ENCODE measurements around the gene SLC12A3. TPM values are rescaled to one million over a fixed set of nuclear protein-coding genes. Genes with fewer than 3 reads are reported as not detected.

SLC12A3 gene
- total and polyA plus RNA-seq, 2 of the 8 experiments (the other 6 are each of a cell fraction or from before 2014, with no cell fraction given) = not detected

GRCh38 chr16:56915336-56916119 lies 50.5 kb downstream of the SLC12A3 start:
- Histone ChIP-seq H3K23me2 (ENCODE audit: low read depth, low read length) (no peaks in the 10 kb centered on the region), H3K9ac (replicated peaks in 1 of 4; ENCODE audit: extremely low read depth in 1 of 4, low read depth in 3 of 4, low read length in 3 of 4) (no peak overlapping the region), H3K18ac (ENCODE audit: extremely low read depth, low read length) (no peak overlapping the region), H3K36me3 (ENCODE audit: control insufficient read depth in 2 of 4, insufficient read depth in 4 of 4, low read length in 3 of 4) (no peaks in the 10 kb centered on the region), H4K8ac (ENCODE audit: extremely low read depth, insufficient read depth, low read length) (no peak overlapping the region), H3K79me1 (ENCODE audit: low read depth, low read length) (no peaks in the 10 kb centered on the region), H3K23ac (ENCODE audit: insufficient read length) (no peak overlapping the region), H3K9me3 (ENCODE audit: insufficient read depth in 2 of 2, low read depth in 1 of 2, low read length in 1 of 2) (no peaks in the 10 kb centered on the region), H2BK20ac (ENCODE audit: low read length) (no peak overlapping the region), H2AFZ (ENCODE audit: low read length) (no peak overlapping the region), H3K4me3 (ENCODE audit: extremely low read depth in 1 of 4, insufficient read depth in 2 of 4, low read depth in 3 of 4, low read length in 4 of 4) (no peak overlapping the region), H2BK120ac (replicated peaks; ENCODE audit: low read depth, low read length) (no peak overlapping the region), H2BK12ac (ENCODE audit: low read depth, low read length) (no peak overlapping the region), H3K4ac (replicated peaks; ENCODE audit: insufficient read length, low read depth, low read length) (no peak overlapping the region), H2AK5ac (ENCODE audit: low read depth, low read length) (no peak overlapping the region), H3K4me2 (ENCODE audit: insufficient read depth in 1 of 2, low read depth in 2 of 2, low read length in 2 of 2) (no peak overlapping the region), H2BK15ac (ENCODE audit: low read length) (no peak overlapping the region), H3K27me3 (replicated peaks in 1 of 4; ENCODE audit: control insufficient read depth in 3 of 4, extremely low read depth in 1 of 4, insufficient read depth in 3 of 4, low read length in 3 of 4) (no peaks in the 10 kb centered on the region; a peak in 1 of 7 replicates), H4K91ac (replicated peaks; ENCODE audit: insufficient read length, low read length) (no peak overlapping the region), H3K56ac (replicated peaks; ENCODE audit: insufficient read length, low read depth, low read length) (no peak overlapping the region), H4K5ac (ENCODE audit: insufficient read length, low read depth, low read length) (no peak overlapping the region), H3K27ac (ENCODE audit: low read depth, low read length) (no peak overlapping the region), H3K79me2 (ENCODE audit: control insufficient read depth in 1 of 2, insufficient read depth in 2 of 2, low read length in 2 of 2) (no peaks in the 10 kb centered on the region), H2BK5ac (ENCODE audit: low read depth, low read length) (no peak overlapping the region), H3K14ac (ENCODE audit: insufficient read length) (no peak overlapping the region), H4K20me1 (replicated peaks in 1 of 2; ENCODE audit: control insufficient read depth in 1 of 2, insufficient read depth in 2 of 2, low read length in 2 of 2) (no peaks in the 10 kb centered on the region), H3K4me1 (replicated peaks in 1 of 4; ENCODE audit: control insufficient read depth in 3 of 4, insufficient read depth in 4 of 4, low read length in 3 of 4) (peaks cover 0 to 12% (median 0%) of the 10 kb centered on the region in 4 experiments; a peak in 3 of 7 replicates)
- FAIRE-seq = no peak
- DNase-seq (ENCODE audit: low read depth in 1 of 2, low spot score in 2 of 2) = no peak
- 94% methylated on average over 13 of the region's 13 CpGs; no CpG with 5 or more reads in 1 of the 2 experiments for WGBS, 2 experiments (ENCODE audit: extremely low coverage in 1 of 2, insufficient coverage in 1 of 2, insufficient read length in 1 of 2, insufficient replicate concordance in 2 of 2, low coverage in 1 of 2, low lambda C conversion rate in 2 of 2, missing lambda C conversion rate in 1 of 2)
- POLR2A ChIA-PET (ENCODE audit: partially characterized antibody) = no interaction called here
- CTCF ChIA-PET (ENCODE audit: partially characterized antibody) = interaction anchor here (0.6 kb wide), 1 partner anchor 14 kb away, joined by 3 read pairs; no protein-coding TSS in a partner anchor
- TF ChIP-seq SIRT6 (IDR thresholded peaks at IDR 0.05; ENCODE audit: low read length) = no peak
- TF ChIP-seq RXRA (IDR thresholded peaks at IDR 0.05; ENCODE audit: insufficient read depth, low read depth, low read length) = no peak
- TF ChIP-seq, protein P1, sequence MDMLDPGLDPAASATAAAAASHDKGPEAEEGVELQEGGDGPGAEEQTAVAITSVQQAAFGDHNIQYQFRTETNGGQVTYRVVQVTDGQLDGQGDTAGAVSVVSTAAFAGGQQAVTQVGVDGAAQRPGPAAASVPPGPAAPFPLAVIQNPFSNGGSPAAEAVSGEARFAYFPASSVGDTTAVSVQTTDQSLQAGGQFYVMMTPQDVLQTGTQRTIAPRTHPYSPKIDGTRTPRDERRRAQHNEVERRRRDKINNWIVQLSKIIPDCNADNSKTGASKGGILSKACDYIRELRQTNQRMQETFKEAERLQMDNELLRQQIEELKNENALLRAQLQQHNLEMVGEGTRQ (IDR thresholded peaks at IDR 0.05; ENCODE audit: low read length) = no peak
- TF ChIP-seq RAD21 (IDR thresholded peaks at IDR 0.05 in 1 of 2, conservative IDR thresholded peaks at IDR 0.05 in 1 of 2; ENCODE audit: low read depth in 2 of 2, low read length in 2 of 2) = no peak
- no peak for TF ChIP-seq BACH1 (IDR thresholded peaks at IDR 0.05; ENCODE audit: low read length)
- TF ChIP-seq EZH2 (IDR thresholded peaks at IDR 0.05; ENCODE audit: low read depth, low read length, severe bottlenecking) = no peak
- no peak for TF ChIP-seq CHD2 (IDR thresholded peaks at IDR 0.05; ENCODE audit: low read length)

Measured in H1 (cell line).